KOPT-K1 (cell line): ENCODE measurements around the gene DAB1.
"Not testable (repeated sequence)": the region's sequence is repeated elsewhere in the genome, so short reads cannot be mapped to it uniquely, and the experiment has no call there.

Experiments
- H3K27ac ChIP-seq: fragments of 200-600 bp; sonication (generic); 2 replicates; pipeline ENCODE4 v1.5.1; 2016; ENCODE audit warnings: antibody characterized with exemption, mild to moderate bottlenecking, low read depth, low read length; ENCODE audit not compliant: poor library complexity, severe bottlenecking
- H3K36me3 ChIP-seq: fragments of 200-600 bp; sonication (generic); 2 replicates; pipeline ENCODE4 v1.5.1; 2017; ENCODE audit warnings: antibody characterized with exemption, mild to moderate bottlenecking, low read length, moderate library complexity; ENCODE audit not compliant: insufficient read depth
- H3K9me3 ChIP-seq: fragments of 200-600 bp; sonication (generic); 2 replicates; pipeline ENCODE4 v1.5.1; 2017; ENCODE audit warnings: antibody characterized with exemption, low read length, mild to moderate bottlenecking; ENCODE audit not compliant: insufficient read depth, poor library complexity, severe bottlenecking

DAB1 gene

DNA sequence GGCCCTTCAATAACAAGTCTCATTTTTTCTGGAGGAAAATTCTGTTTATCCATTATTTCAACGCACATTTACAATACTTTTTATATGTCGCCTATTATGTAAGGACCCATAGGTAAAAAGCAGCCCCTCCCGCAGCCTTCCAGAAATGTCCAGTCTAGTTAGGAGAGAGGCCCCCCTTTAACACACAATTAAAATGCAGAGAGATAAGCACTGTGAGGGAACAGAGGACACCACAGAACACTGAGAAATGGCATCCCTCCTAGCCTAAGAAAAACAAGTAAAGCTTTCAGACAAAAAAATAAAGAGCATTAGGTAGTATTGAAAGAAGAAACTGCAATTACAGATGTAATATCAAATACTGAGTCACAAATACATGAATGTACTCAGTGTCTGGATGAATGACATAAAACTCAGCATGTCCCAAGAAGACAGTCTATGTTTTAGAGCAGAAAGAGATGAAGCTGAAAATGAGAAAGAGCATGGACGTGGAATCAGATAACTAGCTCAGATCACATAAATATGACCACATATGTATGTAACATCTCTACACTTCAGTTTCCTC is 62.9 kb downstream of the DAB1 start:
- H3K27ac ChIP-seq = no peak overlapping the region
- no peaks in the 10 kb centered on the region for H3K9me3 ChIP-seq
- no peaks in the 10 kb centered on the region for H3K36me3 ChIP-seq

DNA sequence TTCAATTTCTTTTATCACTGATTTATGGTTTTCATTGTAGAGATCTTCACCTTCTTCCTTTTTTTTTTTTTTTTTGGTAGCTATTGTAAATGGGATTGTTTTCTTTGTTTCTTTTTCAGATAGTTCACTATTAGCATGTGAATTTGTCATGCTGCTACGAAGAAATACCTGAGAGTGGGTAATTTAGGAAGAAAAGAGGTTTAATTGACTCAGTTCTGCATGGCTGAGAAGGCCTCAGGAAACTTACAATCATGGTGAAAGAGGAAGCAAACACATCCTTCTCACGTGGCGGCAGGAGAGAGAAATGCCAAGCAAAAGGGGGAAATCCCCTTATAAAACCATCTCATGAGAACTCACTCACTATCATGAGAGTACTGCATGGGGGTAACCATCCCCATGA is 66.4 kb downstream of the DAB1 start:
- Histone ChIP-seq H3K36me3 (no peaks in the 10 kb centered on the region), H3K9me3 (no peaks in the 10 kb centered on the region), H3K27ac (no peak overlapping the region)

DNA sequence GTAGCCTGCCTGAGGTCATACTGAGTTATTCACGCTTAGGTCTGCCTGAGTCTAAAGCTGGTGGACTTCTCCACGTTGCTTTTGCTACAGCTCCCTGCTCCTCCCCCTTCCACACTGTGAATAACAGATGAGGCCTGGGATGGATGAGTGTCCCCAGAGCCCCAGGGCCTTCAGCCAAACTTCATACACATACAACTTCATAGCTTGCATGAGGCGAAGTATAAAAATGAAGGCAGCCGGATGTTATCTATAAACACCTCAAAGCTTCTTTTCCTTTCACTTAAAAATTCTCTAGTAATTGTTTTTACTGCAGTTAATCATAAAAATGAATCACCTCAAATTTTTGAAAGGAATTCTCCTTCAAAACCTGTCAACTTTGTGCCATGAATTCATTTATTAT is 70.2 kb downstream of the DAB1 start:
- no peak overlapping the region for H3K27ac ChIP-seq
- H3K9me3 ChIP-seq = no peaks in the 10 kb centered on the region
- no peaks in the 10 kb centered on the region for H3K36me3 ChIP-seq

DNA sequence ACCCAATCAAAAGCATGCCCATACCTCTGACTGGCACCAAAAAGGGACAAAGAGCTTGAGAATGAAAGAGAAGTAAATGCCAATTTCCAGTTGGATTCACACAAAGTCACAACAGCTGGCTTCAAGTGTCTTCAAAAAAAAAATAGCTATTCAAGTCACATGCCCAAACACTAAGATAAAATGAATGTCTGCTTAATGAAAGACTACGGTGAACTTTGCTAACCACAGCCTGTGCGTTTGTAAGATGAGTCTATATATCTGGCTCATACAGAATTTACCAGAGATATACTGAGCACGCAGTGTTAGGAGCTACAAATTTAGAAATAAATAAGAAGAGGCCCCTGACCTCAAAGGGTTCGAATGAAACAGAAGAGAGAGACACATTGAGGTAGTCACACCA is 73.2 kb downstream of the DAB1 start:
- H3K9me3 ChIP-seq = no peaks in the 10 kb centered on the region
- H3K36me3 ChIP-seq = no peaks in the 10 kb centered on the region
- no peak overlapping the region for H3K27ac ChIP-seq

DNA sequence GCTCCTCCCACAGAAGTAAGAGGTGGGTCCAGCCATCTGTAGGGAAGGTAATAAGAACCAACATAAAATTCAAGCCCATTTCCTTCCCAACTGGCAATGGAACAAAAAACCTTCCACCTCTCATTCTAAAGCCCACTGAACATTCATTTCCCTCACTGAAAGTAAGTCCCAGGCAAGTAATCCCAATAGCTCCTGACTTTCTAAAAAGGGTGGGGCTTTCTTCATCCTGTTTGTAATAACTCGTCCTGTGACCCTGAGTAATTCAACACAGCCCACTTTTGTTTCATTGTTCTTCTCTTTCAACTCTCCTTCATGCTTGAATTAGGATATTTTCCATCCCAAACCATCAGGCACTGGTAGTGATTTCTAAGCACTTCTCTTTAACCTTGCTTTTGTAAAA is 74.9 kb downstream of the DAB1 start:
- Histone ChIP-seq H3K36me3 (no peaks in the 10 kb centered on the region), H3K27ac (no peak overlapping the region), H3K9me3 (no peaks in the 10 kb centered on the region)

DNA sequence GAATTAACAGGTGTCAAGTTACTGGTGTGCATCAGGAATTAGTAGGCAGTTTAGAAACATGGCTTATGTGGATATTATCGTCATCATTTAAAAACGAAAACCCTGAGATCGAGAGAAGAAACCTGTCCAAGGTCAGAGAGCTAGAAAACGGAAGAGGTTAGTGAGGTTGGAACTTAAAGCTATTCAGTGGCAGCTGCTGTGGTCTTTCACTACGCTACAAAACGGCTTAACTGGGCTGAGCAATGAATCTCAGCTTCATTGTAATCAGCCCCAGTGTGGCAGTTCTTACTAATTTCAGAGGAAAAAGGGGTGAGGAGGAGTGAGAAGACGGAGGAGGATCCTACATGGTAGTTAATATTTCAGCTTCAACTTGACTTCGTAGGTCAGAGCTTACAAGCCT is 77.9 kb downstream of the DAB1 start:
- H3K9me3 ChIP-seq = no peaks in the 10 kb centered on the region
- no peak overlapping the region for H3K27ac ChIP-seq
- no peaks in the 10 kb centered on the region for H3K36me3 ChIP-seq

DNA sequence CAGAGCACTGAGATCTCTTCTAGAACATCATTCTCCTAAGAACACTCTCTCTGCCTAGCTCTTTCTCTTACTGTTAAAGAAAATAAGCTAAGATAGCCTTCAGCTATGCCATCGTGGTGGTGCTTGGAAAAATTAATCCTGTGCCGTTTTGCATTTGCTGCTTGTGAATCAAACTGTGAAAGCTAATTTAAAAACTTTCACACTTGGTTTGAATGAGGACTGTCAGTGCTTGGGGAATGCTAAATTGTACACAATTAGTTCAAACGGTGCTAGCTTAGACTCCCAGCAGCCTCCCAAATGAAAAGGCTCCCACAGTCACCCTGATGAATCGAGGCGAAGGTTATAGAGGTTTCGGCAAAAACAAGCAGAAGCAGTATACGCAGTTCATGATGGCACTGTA is 79.6 kb downstream of the DAB1 start:
- H3K9me3 ChIP-seq = no peaks in the 10 kb centered on the region
- no peak overlapping the region for H3K27ac ChIP-seq
- H3K36me3 ChIP-seq = no peaks in the 10 kb centered on the region

DNA sequence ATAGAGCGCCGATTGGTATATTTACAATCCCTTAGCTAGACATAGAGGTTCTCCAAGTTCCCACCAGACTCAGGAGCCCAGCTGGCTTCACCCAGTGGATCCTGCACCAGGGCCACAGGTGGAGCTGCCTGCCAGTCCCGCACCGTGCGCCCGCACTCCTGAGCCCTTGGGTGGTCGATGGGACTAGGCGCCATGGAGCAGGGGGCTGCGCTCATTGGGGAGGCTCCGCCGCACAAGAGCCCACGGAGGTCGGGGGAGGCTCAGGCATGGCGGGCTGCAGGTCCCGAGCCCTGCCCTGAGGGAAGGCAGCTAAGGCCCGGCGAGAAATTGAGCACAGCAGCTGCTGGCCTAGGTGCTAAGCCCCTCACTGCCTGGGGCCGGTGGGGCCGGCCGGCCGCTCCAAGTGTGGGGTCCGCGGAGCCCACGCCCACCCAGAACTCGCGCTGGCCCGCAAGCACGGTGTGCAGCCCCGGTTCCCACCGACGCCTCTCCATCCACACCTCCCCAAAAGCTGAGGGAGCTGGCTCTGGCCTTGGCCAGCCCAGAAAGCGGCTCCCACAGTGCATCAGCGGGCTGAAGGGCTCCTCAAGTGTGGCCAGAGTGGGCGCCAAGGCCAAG is 80.5 kb downstream of the DAB1 start:
- H3K9me3 ChIP-seq, H3K36me3 ChIP-seq, H3K27ac ChIP-seq: not testable (repeated sequence)

DNA sequence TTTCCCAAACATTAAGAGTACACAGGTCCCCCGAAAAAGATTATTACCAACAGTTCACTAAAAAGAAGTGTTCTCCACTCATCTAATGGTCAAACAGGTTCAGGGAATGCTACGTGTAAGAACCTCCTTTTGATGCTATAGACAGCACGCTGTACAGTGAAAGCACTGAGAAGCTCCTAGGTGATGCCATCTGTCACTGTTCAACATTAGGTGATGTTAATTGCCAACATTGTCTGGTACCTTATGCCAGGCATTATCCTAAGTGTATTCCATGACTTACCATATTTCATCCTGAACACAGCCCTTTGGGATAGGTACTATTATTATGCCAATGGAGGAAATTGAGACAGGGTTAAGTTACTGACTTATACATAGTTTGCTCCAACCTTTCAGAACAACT is 82.1 kb downstream of the DAB1 start:
- Histone ChIP-seq H3K27ac (no peak overlapping the region), H3K9me3 (no peaks in the 10 kb centered on the region), H3K36me3 (no peaks in the 10 kb centered on the region)

DNA sequence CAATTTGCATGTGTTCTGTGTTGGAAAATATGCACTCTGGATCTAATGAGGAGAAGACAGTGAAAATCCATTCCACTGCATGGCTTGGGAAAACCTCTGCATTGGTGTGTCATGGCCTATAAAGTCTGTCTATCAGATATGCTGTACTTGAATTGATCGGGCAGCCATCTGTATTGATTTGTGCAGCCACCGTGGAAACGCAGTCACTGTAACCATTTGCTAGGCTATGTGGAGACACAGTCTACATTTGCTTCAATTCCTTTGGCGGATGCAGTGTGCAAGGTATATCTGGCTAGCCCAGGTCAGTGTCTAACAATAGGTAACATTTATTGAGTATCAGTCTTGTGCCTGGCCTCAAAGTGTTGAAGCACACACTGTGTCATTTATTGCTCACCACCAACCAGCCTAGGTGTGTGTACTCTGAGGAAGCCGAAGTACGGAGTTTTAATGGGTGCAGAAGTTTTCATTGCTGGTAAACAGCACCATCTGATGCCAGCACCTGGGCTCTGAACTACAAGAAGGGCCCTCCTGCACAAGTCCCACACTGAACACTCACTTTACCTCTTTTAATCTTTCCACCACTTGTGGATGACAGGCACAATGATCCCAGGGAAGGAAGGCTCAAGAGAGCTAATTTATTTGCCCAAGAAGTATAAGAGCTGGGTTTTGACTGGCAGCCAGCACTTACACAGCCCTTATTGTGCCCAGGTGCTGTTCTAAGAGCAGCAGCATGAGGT is 83.4 kb downstream of the DAB1 start:
- no peak overlapping the region for H3K27ac ChIP-seq
- no peaks in the 10 kb centered on the region for H3K9me3 ChIP-seq
- no peaks in the 10 kb centered on the region for H3K36me3 ChIP-seq

DNA sequence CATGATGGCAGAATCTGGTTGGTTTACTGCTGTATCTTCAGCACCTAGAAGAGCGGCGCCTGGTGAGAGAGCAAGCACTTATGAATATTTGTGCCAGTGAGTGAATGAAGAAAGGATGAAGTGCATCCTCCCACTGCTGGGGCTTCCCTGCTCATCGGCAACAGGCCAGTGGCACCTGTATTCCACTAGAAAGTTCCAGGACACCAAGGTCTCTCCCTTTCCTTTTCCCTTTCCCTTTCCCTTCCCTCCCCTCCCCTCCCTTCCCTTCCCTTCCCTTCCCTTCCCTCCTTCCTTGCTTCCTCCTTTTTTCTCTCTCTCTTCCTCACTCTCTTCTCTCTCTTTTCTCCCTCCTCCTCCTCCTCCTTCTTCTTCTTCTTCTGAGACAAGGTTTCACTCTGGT is 86.2 kb downstream of the DAB1 start:
- H3K36me3 ChIP-seq = no peaks in the 10 kb centered on the region
- H3K27ac ChIP-seq = no peak overlapping the region
- no peaks in the 10 kb centered on the region for H3K9me3 ChIP-seq

DNA sequence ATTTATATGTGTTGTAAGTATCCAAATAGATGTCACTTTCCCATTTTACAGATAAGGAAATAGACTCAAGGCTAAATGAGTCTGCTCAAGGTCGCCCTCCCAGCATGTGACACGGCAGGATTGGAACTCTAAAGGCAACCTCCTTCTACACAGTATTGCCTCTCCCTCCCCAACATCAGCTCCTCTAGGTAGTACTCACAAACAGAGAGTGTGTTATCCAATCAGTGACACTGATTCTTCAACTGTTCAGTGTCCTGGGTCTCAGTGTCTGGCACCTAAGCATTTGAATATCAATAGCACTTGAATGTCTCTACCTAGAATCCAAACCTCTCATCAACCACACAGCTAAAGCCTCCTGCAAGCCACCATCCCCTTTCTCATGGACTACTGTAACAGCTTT is 87.1 kb downstream of the DAB1 start:
- Histone ChIP-seq H3K9me3 (no peaks in the 10 kb centered on the region), H3K36me3 (no peaks in the 10 kb centered on the region), H3K27ac (no peak overlapping the region)

DNA sequence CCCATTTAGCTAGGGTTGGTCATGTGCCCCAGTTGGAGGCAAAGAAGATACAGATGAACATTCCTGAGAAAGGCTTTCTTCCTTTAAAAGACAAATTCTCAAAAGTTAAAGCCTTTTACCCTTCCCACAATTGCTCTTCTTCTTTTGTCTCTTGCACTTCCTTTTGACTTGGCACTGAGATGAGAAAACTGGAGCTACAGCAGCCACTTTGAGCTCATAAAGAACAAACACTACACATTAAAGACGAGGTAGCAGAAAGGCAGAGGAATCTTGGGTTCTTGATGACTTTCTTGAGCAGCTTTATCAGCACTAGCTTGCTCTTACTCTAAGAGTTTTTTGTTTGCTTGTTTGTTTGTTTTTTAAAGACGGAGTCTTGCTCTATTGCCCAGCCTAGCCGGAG is 92.2 kb downstream of the DAB1 start:
- Histone ChIP-seq H3K9me3 (no peaks in the 10 kb centered on the region), H3K36me3 (no peaks in the 10 kb centered on the region), H3K27ac (no peak overlapping the region)

DNA sequence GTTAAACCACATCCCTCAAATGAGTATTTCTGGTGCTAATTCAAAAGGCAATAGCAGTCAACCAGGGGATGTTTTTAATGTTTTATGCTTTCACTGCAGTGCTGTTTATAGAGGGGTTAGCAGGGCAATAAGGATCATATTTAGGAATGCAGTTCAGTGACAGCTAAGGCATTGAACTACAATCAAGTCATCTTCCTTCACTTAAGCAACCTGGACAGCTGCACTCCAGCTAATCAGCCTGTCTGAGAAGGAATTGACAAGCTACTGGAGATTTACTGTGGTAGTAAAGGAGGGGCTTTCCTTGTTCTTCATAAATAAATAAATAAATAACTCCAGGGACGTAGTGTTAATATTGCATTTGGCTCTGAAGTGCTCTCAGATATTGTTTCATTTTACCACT is 93.9 kb downstream of the DAB1 start:
- H3K9me3 ChIP-seq = no peaks in the 10 kb centered on the region
- no peak overlapping the region for H3K27ac ChIP-seq
- no peaks in the 10 kb centered on the region for H3K36me3 ChIP-seq

DNA sequence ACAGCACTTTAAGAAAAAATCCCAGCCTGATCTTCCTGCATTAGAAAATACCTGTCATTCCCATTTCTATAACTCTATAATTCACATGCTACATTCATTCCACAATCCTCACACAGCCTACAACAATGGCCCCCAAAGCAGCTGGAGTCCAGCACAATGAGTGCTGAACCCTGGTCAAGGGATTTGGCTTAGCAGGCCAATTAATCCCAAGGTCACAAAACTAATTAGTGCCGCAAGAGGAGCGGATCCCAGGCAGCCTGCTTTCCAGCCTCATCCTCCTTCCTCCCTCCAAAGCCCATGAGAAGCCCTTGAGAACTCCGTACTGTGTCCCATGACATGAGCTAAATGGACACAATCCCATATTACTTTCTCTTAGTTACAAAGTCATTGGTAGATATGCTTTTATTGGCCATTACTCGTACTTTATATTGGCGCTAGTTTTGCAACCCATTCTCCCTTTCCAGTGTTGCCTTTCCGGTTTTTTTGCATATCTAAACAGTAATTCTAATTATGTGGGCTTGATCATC is 94.8 kb downstream of the DAB1 start:
- Histone ChIP-seq H3K27ac (no peak overlapping the region), H3K36me3 (no peaks in the 10 kb centered on the region), H3K9me3 (no peaks in the 10 kb centered on the region)

DNA sequence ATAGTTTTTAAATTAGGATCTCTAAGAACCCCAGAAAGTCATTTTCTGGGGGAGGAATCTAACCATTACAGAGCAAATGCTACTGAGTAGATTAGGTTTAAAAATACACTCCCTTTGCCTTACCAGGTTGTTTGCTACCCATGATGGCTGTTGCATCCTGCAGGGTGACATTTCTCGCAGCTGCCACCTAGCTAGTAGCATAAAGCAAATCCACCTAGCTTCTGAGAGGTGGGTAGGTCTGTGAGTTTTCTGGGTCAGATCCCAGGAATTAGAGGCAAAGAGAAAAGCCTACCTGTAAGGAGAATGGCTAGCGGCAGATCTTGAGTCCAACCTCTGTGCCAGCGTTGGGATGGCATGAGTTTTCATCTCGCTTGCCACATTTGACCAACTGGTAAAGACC is 95.9 kb downstream of the DAB1 start:
- H3K27ac ChIP-seq = no peak overlapping the region
- H3K9me3 ChIP-seq = no peaks in the 10 kb centered on the region
- H3K36me3 ChIP-seq = no peaks in the 10 kb centered on the region
